ENCODE measurements around the gene SHISAL1.

Gene SHISAL1

DNA sequence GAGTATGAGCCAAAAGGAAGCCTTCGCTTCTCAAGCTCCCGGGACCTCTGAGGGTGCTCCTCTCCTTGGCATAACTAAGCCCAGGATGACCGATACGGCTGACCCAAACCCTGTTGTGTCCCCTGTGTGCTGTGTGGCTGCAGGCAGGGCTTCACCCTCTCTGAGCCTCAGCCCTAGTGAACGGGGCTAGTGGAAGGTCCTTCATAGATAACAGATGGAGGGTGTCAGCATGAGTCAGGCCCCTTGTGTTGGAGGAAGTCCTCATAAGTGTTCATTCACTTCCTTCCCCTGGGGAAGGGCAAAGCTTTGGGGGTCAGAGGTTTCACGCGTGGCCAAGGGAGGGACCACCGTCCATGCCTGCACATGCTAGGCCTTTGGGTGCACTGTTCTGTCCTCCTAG lies 21.5 kb downstream of the SHISAL1 start:
- TF ChIP-seq, protein P1, sequence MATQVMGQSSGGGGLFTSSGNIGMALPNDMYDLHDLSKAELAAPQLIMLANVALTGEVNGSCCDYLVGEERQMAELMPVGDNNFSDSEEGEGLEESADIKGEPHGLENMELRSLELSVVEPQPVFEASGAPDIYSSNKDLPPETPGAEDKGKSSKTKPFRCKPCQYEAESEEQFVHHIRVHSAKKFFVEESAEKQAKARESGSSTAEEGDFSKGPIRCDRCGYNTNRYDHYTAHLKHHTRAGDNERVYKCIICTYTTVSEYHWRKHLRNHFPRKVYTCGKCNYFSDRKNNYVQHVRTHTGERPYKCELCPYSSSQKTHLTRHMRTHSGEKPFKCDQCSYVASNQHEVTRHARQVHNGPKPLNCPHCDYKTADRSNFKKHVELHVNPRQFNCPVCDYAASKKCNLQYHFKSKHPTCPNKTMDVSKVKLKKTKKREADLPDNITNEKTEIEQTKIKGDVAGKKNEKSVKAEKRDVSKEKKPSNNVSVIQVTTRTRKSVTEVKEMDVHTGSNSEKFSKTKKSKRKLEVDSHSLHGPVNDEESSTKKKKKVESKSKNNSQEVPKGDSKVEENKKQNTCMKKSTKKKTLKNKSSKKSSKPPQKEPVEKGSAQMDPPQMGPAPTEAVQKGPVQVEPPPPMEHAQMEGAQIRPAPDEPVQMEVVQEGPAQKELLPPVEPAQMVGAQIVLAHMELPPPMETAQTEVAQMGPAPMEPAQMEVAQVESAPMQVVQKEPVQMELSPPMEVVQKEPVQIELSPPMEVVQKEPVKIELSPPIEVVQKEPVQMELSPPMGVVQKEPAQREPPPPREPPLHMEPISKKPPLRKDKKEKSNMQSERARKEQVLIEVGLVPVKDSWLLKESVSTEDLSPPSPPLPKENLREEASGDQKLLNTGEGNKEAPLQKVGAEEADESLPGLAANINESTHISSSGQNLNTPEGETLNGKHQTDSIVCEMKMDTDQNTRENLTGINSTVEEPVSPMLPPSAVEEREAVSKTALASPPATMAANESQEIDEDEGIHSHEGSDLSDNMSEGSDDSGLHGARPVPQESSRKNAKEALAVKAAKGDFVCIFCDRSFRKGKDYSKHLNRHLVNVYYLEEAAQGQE (IDR thresholded peaks at IDR 0.05; ENCODE audit: insufficient replicate concordance, low read depth) = no peak
- TF ChIP-seq, protein P2, sequence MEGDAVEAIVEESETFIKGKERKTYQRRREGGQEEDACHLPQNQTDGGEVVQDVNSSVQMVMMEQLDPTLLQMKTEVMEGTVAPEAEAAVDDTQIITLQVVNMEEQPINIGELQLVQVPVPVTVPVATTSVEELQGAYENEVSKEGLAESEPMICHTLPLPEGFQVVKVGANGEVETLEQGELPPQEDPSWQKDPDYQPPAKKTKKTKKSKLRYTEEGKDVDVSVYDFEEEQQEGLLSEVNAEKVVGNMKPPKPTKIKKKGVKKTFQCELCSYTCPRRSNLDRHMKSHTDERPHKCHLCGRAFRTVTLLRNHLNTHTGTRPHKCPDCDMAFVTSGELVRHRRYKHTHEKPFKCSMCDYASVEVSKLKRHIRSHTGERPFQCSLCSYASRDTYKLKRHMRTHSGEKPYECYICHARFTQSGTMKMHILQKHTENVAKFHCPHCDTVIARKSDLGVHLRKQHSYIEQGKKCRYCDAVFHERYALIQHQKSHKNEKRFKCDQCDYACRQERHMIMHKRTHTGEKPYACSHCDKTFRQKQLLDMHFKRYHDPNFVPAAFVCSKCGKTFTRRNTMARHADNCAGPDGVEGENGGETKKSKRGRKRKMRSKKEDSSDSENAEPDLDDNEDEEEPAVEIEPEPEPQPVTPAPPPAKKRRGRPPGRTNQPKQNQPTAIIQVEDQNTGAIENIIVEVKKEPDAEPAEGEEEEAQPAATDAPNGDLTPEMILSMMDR (IDR thresholded peaks at IDR 0.05; ENCODE audit: insufficient read depth, low read length) = no peak
- TF ChIP-seq GABPA (IDR thresholded peaks at IDR 0.05; ENCODE audit: low read depth) = no peak
- no peak for TF ChIP-seq SPI1 (IDR thresholded peaks at IDR 0.05; ENCODE audit: borderline replicate concordance, low read depth)
- no peak for TF ChIP-seq POLR2AphosphoS5 (IDR thresholded peaks at IDR 0.05; ENCODE audit: low read depth)
- Histone ChIP-seq H3K4me3 (replicated peaks; ENCODE audit: insufficient read depth, low read length) (no peak overlapping the region), H3K27me3 (ENCODE audit: insufficient read depth, poor library complexity, severe bottlenecking) (peaks cover 2% of the 10 kb centered on the region), H3K27ac (replicated peaks) (no peak overlapping the region)
- DNase-seq (ENCODE audit: low read depth in 1 of 2, low spot score in 1 of 2) = no peak

DNA sequence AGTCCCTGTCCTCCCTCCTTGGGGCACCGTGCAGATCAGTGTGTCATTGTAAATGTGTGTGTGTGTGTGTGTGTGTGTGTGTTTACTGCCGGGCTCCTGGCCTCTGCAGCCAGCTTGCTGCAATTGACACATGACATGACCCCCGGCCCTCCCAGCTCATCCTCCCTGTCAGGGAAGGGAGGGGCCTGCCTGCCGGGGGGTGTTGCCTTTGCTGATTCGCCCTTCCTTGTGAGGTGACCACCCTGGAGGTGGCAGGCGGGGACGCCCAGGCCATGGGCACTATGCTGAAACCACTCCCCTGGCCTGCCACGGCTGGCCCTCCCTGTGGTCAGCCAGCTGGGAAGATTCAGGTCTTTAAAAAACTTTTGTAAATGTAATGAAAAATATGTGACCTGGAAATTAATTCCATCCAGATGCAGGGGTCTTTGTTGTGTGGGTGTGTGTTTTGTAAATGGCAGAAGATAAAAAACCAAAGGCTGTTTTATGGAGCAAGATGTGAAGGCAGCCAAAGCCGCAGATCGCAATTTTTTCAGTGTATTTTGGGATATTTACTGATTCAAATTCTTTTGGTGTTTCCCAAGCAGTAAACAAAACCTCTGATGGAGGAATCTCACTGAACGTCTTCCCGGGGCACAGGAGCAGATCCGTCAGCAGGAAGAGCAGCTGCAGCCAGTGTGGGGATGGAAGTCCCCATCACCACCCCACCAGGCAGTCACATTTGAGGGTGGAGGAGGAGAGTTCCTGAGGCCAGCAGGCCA lies 23.2 kb downstream of the SHISAL1 start:
- no peak for DNase-seq (ENCODE audit: low read depth in 1 of 2, low spot score in 1 of 2)
- peaks cover under 1% of the 10 kb centered on the region for H3K27me3 ChIP-seq (ENCODE audit: insufficient read depth, poor library complexity, severe bottlenecking)
- no peak overlapping the region for H3K27ac ChIP-seq (replicated peaks)
- TF ChIP-seq GABPA (IDR thresholded peaks at IDR 0.05; ENCODE audit: low read depth) (no peak), SPI1 (IDR thresholded peaks at IDR 0.05; ENCODE audit: borderline replicate concordance, low read depth) (no peak), POLR2AphosphoS5 (IDR thresholded peaks at IDR 0.05; ENCODE audit: low read depth) (no peak)
- TF ChIP-seq, protein P1 (IDR thresholded peaks at IDR 0.05; ENCODE audit: insufficient replicate concordance, low read depth) = no peak
- TF ChIP-seq, protein P2 (IDR thresholded peaks at IDR 0.05; ENCODE audit: insufficient read depth, low read length) = no peak
- no peak overlapping the region for H3K4me3 ChIP-seq (replicated peaks; ENCODE audit: insufficient read depth, low read length)

DNA sequence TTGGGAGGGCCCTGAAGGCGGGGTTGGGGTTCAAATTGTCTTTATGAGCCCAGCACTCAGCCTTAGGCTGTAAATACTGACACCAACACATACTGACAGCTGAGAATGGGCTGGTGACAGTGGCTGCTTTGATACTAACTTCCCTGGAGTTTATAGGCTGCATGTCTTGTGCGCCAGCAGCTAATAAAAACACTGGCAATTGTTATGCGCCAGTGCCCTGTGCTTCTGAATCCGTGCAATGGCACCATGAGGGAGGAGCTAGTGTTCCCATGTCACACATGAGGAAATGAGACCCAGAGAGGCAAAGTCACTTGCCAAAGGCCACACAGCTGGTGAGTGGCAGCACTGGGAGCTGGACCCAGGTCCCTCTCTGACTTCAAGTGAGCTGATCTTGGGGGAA lies 23.8 kb downstream of the SHISAL1 start:
- H3K27ac ChIP-seq (replicated peaks) = no peak overlapping the region
- H3K27me3 ChIP-seq (ENCODE audit: insufficient read depth, poor library complexity, severe bottlenecking) = no peaks in the 10 kb centered on the region
- TF ChIP-seq, protein P1 (IDR thresholded peaks at IDR 0.05; ENCODE audit: insufficient replicate concordance, low read depth) = no peak
- TF ChIP-seq GABPA (IDR thresholded peaks at IDR 0.05; ENCODE audit: low read depth) (no peak), POLR2AphosphoS5 (IDR thresholded peaks at IDR 0.05; ENCODE audit: low read depth) (no peak), SPI1 (IDR thresholded peaks at IDR 0.05; ENCODE audit: borderline replicate concordance, low read depth) (no peak)
- TF ChIP-seq, protein P2 (IDR thresholded peaks at IDR 0.05; ENCODE audit: insufficient read depth, low read length) = no peak
- no peak for DNase-seq (ENCODE audit: low read depth in 1 of 2, low spot score in 1 of 2)
- no peak overlapping the region for H3K4me3 ChIP-seq (replicated peaks; ENCODE audit: insufficient read depth, low read length)

Measured in HL-60 (cell line).